Stimulated activated CD4-positive, alpha-beta T cell treated with anti-CD3 and anti-CD28 coated beads, Interleukin-12 subunit alpha, Interleukin-12 subunit beta, amount 100 ng/mL, for 24 hours (primary cell): Measurements from ENCODE around the gene ATP9B.
A peak's percentile ranks its signal among the peaks of the same experiment; 100 is the strongest.

Experiments
- DNase-seq, 2 experiments: peaks; one replicate each; pipeline ENCODE4 v3.0.0-alpha.2; 2020; ENCODE audit warnings: low read depth in 2 of 2

Gene ATP9B

DNA sequence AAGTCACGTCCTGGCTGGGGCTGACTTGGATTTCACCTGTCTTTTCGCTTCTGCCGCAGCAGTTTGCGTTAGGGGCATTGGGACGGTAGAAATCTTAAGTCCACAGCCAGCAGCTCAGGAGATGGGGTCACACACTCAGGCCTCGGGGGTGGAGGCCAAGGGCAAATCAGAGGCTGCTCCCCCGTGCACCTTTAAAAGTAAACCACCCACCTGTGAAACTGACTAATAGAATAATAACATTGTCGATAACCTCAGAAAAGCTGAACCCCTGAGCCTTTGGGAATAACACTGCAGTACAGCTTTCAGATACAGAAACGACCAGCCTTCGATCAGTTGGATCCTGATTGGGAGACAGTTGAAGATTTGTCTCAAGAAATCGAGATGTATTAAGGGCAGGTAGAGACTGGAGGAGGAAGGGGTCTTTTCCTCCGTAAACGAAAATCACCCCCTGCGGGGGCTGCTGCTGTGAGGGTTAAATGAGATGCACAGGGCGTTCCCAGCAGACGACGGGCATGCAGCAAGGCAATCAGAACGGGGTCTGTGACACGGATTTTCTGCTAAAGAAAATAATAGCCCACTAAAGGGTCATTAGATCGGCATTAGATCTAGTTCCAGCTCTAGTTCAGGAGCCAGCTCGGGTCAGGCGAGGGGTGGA lies 310.2 kb downstream of the ATP9B start:
- no peak for DNase-seq

GRCh38 chr18:79379931-79380815 lies 311.0 kb downstream of the ATP9B start:
- DNase-seq, result no peak

DNA sequence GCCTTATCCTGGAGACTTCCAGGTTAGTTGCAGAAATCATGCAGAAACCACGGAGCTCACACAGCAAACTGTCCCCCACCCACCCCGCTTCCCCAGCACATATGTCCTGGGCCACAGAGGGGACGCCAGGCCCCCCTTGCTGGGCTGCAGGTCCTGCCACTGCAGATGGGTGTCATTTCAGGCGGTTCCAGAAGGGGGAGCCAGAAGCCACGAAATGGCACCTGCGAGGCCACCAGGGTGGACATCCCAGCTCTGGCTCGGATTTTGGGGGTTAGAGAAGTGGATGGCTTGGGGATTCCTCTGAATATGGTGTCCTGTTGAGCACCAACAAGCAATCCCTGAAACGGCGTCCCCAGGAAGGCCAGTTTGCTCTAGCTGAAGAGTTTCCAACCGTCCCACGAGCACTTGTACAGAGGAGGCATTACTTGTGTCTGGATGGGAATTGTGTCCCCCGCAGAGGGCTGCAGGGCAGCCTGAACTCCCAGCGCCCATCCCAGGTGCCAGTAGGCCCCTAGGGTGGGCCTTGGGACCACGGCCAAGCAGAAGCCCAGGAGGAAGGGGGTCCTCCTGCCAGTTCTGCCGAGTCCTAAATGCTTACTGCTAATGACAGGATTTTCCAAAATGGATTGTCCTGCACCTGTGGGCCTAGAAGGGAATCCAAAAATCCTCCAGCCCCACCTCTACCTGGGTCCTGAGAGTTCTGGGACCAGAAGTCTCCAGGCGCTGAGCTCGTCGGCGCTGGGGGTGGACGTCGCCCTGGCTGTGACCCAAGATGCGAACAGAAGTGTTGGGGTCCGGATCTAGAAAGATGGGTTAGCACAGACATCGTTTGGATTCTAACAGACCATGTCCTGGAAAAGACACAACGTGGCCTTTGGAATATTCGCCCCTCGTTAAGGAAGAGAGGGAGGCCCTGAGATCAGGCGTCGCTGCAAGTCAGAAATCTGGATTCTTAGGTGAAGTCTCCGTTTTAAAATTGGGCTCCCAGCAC lies 311.9 kb downstream of the ATP9B start:
- DNase-seq, result peak in 1 of 2 experiments; percentile 79

DNA sequence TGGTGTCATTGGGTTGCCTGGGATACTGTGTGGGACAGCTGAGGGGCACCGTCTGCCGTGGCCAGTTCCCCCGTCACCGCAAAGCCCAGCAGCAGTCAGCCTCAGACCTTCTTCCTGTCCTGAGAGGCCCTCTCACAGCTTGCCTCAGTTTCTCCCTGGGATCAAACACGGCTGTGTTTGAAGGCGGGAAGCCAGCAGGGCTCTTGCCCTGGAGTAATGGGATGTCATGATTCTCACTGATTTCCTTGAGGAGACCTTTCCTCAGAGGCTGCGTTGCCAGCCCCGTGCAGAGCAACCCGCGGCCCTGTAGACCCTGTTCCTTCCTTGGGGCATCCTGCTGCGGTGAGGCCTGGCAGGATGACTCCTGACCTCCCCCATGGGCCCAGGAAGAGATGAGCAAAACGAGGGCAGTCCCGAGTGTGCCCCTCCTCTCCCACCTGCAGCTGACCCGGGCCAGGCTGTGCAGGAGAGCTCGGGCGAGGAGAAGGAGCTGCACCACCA lies 312.7 kb downstream of the ATP9B start:
- no peak for DNase-seq

GRCh38 chr18:79382681-79383387 lies 313.6 kb downstream of the ATP9B start:
- no peak for DNase-seq

DNA sequence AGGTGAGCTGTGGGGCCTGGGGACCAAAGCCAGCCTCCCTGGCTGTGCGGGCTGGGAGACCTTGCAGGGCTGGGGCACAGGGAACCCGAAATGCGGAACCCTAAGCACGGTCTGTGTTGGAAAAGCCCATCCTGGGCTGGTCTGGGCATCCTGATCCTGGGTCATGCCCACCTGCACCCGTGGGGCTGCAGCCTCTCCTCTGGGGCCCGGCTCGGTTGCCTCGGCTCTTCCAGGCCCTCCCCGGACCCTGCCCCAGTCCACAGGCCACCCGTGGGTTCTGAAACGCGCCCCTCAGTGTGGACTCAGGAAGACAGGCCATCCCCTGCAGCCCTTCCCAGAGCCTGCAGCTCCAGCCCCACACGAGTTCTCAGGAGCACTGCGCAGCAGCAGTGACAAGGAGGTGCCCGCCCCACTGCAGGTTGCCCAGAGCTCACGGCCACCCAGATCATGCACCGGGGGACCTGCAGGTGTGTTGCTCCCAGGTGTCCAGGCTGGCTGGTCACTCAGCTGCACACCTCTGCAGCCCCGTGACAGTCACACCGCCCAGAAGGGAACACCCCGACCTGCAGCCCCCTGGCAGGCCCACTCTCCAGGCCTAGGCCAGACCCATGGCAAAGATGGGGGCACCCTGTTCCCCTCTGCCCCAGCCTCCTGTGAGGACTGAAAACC lies 314.3 kb downstream of the ATP9B start:
- DNase-seq, result no peak

- no peak for DNase-seq
Observed at GRCh38 chr18:79384151-79384807, 315.1 kb downstream of the ATP9B start.

GRCh38 chr18:79384834-79385233 lies 315.6 kb downstream of the ATP9B start:
- DNase-seq, result no peak

DNA sequence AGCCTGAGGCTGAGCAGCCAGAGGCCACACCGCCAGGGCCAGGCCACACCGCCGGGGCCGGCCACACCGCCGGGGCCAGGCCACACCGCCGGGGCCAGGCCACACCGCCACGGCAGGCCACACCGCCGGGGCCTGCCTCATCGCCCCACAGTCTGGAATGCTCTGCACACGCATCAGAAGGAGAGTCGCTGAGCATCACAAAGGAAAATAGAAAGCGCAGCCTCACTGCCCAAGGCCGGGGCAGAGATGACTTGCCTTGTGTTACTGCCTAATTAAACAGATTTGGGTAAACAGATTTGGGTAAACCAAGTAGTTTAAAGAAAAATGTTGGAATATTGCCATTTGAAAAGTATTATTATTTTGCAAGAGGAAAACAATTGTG lies 316.1 kb downstream of the ATP9B start:
- DNase-seq, result no peak

DNA sequence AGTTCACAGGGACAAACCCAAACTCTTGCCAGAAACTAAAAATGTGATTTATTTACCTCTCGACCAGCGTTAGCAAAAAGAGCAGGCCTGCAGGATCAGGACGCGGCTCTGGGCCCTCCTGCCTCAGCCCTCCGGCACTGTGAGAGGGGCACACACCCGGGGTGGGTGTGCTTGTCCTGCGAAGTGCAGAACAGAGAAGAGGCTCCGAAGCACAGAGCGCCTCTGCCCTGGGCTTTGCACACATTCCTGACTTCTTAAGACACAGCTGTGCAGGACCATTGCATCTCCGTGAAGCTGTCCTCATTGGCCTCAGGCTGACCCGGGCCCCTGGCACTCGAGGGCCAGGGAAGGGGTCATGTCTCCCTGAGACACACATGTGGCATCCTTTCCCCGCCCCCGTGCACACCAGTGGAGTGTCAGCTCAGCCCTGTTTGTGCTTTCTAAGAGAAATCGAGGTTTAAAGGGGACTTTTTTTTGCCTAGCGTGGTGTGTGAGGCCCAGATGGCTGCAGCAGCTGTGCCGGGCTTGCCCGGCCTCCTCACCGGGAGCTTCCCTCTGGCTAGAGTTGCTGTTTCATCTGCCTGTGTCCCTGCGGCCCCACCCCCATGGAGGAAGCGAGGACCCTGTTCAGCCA lies 316.6 kb downstream of the ATP9B start:
- no peak for DNase-seq

GRCh38 chr18:79386547-79386946 lies 317.4 kb downstream of the ATP9B start:
- no peak for DNase-seq

- no peak for DNase-seq
Observed at GRCh38 chr18:79387214-79387613, 318.0 kb downstream of the ATP9B start.

DNA sequence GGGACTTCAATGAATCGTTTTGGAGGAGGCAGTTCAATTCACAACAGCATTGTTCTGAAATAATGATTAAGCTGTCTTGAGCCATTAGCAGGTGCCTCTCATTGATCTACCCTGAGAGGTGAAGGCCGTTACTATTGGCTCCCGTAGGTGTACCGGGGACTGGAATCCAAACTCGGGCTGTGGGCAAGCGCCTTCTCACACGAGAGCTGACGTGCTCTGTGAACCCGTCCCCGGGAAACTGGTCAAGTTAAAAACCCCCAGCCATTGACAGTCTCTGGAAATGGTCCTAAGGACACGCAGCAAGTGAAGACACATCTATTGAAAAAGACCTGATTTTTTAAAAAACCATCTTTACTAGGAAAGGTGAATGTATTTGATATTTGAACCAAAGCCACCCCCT lies 318.4 kb downstream of the ATP9B start:
- no peak for DNase-seq

DNA sequence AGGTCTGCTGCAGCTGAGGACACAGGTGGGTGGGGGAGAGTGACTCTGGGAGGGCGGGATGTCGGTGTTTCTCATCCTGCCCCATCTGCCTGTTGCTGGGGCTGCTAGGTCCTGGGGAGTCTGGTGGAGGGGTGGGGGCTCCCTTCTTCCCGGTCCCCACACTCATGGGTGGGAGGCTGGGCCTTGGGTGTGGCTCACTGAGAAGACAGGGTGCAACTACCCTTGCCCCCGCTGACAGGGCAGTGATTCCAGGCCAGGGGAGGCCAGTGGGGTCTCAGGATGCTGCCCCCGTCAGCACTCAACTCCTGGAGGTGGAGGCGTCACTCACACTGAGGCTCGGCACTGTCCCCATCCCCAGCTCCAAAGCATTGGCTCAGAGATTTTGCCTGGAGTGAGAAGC lies 318.8 kb downstream of the ATP9B start:
- no peak for DNase-seq

DNA sequence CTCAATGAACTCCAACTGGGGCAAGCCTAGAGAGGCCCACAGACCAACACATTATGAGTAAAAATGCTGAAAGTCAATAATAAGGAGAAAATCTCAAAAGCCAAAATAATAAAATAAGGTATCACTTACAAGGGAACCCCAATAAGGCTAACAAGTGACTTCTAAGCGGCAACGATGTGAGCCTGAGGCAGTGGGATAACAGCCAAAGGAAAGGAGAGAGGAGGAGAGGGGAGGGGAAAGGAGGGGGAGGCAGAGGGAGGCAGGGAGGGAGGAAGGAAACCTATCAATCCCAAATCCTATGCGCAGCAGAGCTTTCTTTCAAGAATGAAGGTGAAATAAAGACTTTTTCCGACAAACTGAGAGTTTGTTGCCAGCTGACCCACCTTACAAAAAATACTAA lies 320.5 kb downstream of the ATP9B start:
- DNase-seq, result no peak

- DNase-seq, result no peak
Observed at GRCh38 chr18:79392226-79392625, 323.0 kb downstream of the ATP9B start.

GRCh38 chr18:79393181-79393634 lies 324.0 kb downstream of the ATP9B start:
- DNase-seq, result no peak

DNA sequence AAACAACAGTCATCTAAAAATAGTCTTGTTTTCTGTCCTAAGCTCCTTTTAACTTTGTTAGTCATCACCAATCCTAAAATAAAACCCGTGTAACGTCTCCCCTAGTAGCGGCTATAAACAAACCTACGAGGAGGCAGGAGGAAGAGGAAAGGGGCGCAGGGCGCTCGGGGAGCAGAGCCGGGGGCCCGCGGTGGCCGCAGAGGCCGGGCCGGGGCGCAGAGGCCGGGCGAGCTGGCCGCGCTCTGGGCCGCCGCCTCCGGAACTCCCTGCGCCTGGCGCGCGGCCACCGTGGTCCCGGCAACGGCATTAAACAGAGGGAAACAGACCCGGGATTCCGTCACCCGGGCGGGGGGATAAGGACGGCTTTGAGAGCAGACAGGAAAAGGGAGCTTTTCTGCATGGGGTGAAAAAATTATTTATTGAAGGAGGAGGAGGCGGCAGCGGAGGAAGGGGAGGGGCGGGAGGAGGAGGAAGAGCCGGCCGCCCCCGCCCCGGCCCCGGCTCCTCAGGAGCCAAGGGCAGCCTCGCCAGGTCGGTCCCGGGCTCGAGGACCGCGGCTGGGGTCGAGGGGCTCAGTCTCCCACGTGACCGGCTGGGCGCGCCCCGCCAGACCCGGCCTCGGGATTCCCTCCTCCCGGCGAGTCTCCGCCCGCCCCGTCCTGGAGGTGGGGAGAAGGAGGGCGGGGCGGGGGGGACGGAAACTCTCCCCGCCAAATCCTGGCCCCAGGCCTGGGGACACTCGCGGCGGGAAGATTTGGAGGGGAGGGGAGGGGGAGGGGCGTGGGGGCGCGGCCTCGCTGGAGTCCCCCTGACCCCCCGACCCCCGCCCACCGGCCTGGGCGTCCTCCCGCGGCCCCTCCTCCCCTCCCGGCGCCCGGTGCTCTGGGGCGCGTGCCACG lies 324.7 kb downstream of the ATP9B start:
- DNase-seq, result peak in 1 of 2 experiments; percentile 35
